Cerebellar nuclear complex (tissue), 1 donor: ENCODE data around the gene FEM1B.
A peak's percentile ranks its signal among the peaks of the same experiment; 100 is the strongest.

Experiments used
- DNase-seq, 2 experiments: peaks; one replicate each; lab custom pipeline; 2025; lab: John Stamatoyannopoulos, UW

Gene FEM1B

GRCh38 chr15:68326711-68327354 is 49.3 kb downstream of the FEM1B start:
- DNase-seq, result no peak

- no peak for DNase-seq
Measured at GRCh38 chr15:68328443-68328842, 50.9 kb downstream of the FEM1B start.

- DNase-seq, result no peak
Measured at GRCh38 chr15:68328964-68329363, 51.4 kb downstream of the FEM1B start.

- no peak for DNase-seq
Measured at GRCh38 chr15:68330416-68330815, 52.9 kb downstream of the FEM1B start.

GRCh38 chr15:68330901-68331300 is 53.4 kb downstream of the FEM1B start:
- no peak for DNase-seq

- DNase-seq, result no peak
Measured at GRCh38 chr15:68332266-68332665, 54.7 kb downstream of the FEM1B start.

GRCh38 chr15:68333775-68334470 is 56.4 kb downstream of the FEM1B start:
- DNase-seq, result no peak

- DNase-seq, result no peak
Measured at GRCh38 chr15:68334661-68335124, 57.1 kb downstream of the FEM1B start.

GRCh38 chr15:68335251-68335650 is 57.7 kb downstream of the FEM1B start:
- DNase-seq, result no peak

GRCh38 chr15:68335655-68336054 is 58.1 kb downstream of the FEM1B start:
- DNase-seq, result peak in 1 of 2 experiments; percentile 12

GRCh38 chr15:68336516-68336915 is 59.0 kb downstream of the FEM1B start:
- DNase-seq, result no peak

GRCh38 chr15:68337826-68338225 is 60.3 kb downstream of the FEM1B start:
- DNase-seq, result no peak

GRCh38 chr15:68339481-68339880 is 61.9 kb downstream of the FEM1B start:
- no peak for DNase-seq

- DNase-seq, result no peak
Measured at GRCh38 chr15:68340726-68341671, 63.5 kb downstream of the FEM1B start.

GRCh38 chr15:68341760-68342725 is 64.5 kb downstream of the FEM1B start:
- no peak for DNase-seq

GRCh38 chr15:68343579-68344225 is 66.2 kb downstream of the FEM1B start:
- no peak for DNase-seq

GRCh38 chr15:68344600-68344999 is 67.1 kb downstream of the FEM1B start:
- no peak for DNase-seq
